Endothelial cell of umbilical vein (primary cell): ENCODE results near the gene TRAF3IP1.

Experiments used
- CTCF ChIP-seq, 2 donors: IDR thresholded peaks; 1 replicate in 1 of 2; 2 replicates in 1 of 2; pipeline ENCODE4 v1.5.1; 2011; ENCODE audit warnings: low read length in 2 of 2, mild to moderate bottlenecking in 2 of 2, moderate library complexity in 2 of 2, control low read depth in 1 of 2, inconsistent platforms in 1 of 2, low read depth in 1 of 2; ENCODE audit not compliant: insufficient read depth in 1 of 2; ENCODE audit errors: extremely low read depth in 1 of 2
- EZH2 ChIP-seq: IDR thresholded peaks from 2 replicates; pipeline ENCODE4 v1.6.1; 2012; ENCODE audit warnings: borderline replicate concordance, low read depth, mild to moderate bottlenecking, moderate library complexity, low read length, inconsistent platforms; ENCODE audit not compliant: severe bottlenecking
- FOS ChIP-seq: IDR thresholded peaks from 2 replicates; pipeline ENCODE4 v1.6.1; 2011; ENCODE audit warnings: mild to moderate bottlenecking, low read length, moderate library complexity, borderline replicate concordance; ENCODE audit not compliant: insufficient read depth
- GATA2 ChIP-seq: IDR thresholded peaks from 2 replicates; pipeline ENCODE4 v1.7.0; 2011; ENCODE audit warnings: low read depth, mild to moderate bottlenecking, moderate library complexity, mixed read lengths, low read length; ENCODE audit not compliant: insufficient read length, insufficient read depth
- MAX ChIP-seq: IDR thresholded peaks from 2 replicates; pipeline ENCODE4 v1.6.1; 2011; ENCODE audit not compliant: insufficient read depth, insufficient read length
- MYC ChIP-seq: IDR thresholded peaks from one replicate; pipeline ENCODE4 v1.6.1; 2011; ENCODE audit warnings: mild to moderate bottlenecking, low read depth, low read length
- POLR2A ChIP-seq: IDR thresholded peaks from 2 replicates; pipeline ENCODE4 v1.6.1; 2012; ENCODE audit warnings: low read depth, mild to moderate bottlenecking, control low read depth, low read length
- POLR2AphosphoS5 ChIP-seq: IDR thresholded peaks from 2 replicates; pipeline ENCODE4 v1.6.1; 2012; ENCODE audit warnings: low read depth, mild to moderate bottlenecking, control low read depth, low read length, moderate library complexity; ENCODE audit not compliant: insufficient read depth

- no peak for TF ChIP-seq CTCF (IDR thresholded peaks at IDR 0.05; ENCODE audit: extremely low read depth in 1 of 2, insufficient read depth in 1 of 2, low read depth in 1 of 2, low read length in 2 of 2)
- TF ChIP-seq FOS, result no peak
- no peak for TF ChIP-seq MYC
- no peak for TF ChIP-seq POLR2A
- no peak for TF ChIP-seq GATA2
- TF ChIP-seq EZH2, result no peak
- TF ChIP-seq MAX, result no peak
- TF ChIP-seq POLR2AphosphoS5, result no peak
Measured at GRCh38 chr2:238294046-238294392, 26.3 kb upstream of the TRAF3IP1 start.
